ENCODE data around the gene GLT6D1.
"Not testable (repeated sequence)": the region's sequence is repeated elsewhere in the genome, so short reads cannot be mapped to it uniquely, and the experiment has no call there.

Gene GLT6D1

GRCh38 chr9:135674977-135675376 is 35.6 kb upstream of the GLT6D1 start:
- Histone ChIP-seq H3K36me3 (ENCODE audit: control insufficient read depth, insufficient read depth, low read length) (no peaks in the 10 kb centered on the region), H3K27me3 (replicated peaks; ENCODE audit: control insufficient read depth, insufficient read depth, low read length) (no peaks in the 10 kb centered on the region), H3K4me3 (replicated peaks; ENCODE audit: low read depth, low read length) (no peak overlapping the region)
- no peak for TF ChIP-seq CTCF (IDR thresholded peaks at IDR 0.05; ENCODE audit: insufficient read depth, low read length, poor library complexity, severe bottlenecking)
- DNase-seq (ENCODE audit: extremely low read depth, insufficient read length) = no peak

GRCh38 chr9:135673941-135674340 is 34.6 kb upstream of the GLT6D1 start:
- no peak overlapping the region for H3K4me3 ChIP-seq (replicated peaks; ENCODE audit: low read depth, low read length)
- no peak for TF ChIP-seq CTCF (IDR thresholded peaks at IDR 0.05; ENCODE audit: insufficient read depth, low read length, poor library complexity, severe bottlenecking)
- no peaks in the 10 kb centered on the region for H3K27me3 ChIP-seq (replicated peaks; ENCODE audit: control insufficient read depth, insufficient read depth, low read length)
- H3K36me3 ChIP-seq (ENCODE audit: control insufficient read depth, insufficient read depth, low read length) = no peaks in the 10 kb centered on the region
- no peak for DNase-seq (ENCODE audit: extremely low read depth, insufficient read length)

GRCh38 chr9:135672786-135673185 is 33.4 kb upstream of the GLT6D1 start:
- DNase-seq (ENCODE audit: extremely low read depth, insufficient read length); H3K36me3 ChIP-seq (ENCODE audit: control insufficient read depth, insufficient read depth, low read length); H3K4me3 ChIP-seq (replicated peaks; ENCODE audit: low read depth, low read length); H3K27me3 ChIP-seq (replicated peaks; ENCODE audit: control insufficient read depth, insufficient read depth, low read length): not testable (repeated sequence)

GRCh38 chr9:135671591-135672041 is 32.3 kb upstream of the GLT6D1 start:
- no peak for TF ChIP-seq CTCF (IDR thresholded peaks at IDR 0.05; ENCODE audit: insufficient read depth, low read length, poor library complexity, severe bottlenecking)
- Histone ChIP-seq H3K36me3 (ENCODE audit: control insufficient read depth, insufficient read depth, low read length) (no peaks in the 10 kb centered on the region), H3K27me3 (replicated peaks; ENCODE audit: control insufficient read depth, insufficient read depth, low read length) (no peaks in the 10 kb centered on the region), H3K4me3 (replicated peaks; ENCODE audit: low read depth, low read length) (no peak overlapping the region)
- DNase-seq (ENCODE audit: extremely low read depth, insufficient read length) = no peak

- Histone ChIP-seq H3K27me3 (replicated peaks; ENCODE audit: control insufficient read depth, insufficient read depth, low read length) (no peaks in the 10 kb centered on the region), H3K4me3 (replicated peaks; ENCODE audit: low read depth, low read length) (no peak overlapping the region), H3K36me3 (ENCODE audit: control insufficient read depth, insufficient read depth, low read length) (no peaks in the 10 kb centered on the region)
- TF ChIP-seq CTCF (IDR thresholded peaks at IDR 0.05; ENCODE audit: insufficient read depth, low read length, poor library complexity, severe bottlenecking) = no peak
- DNase-seq (ENCODE audit: extremely low read depth, insufficient read length) = no peak
These were observed 31.6 kb upstream of the GLT6D1 start for GRCh38 chr9:135670721-135671590.

- DNase-seq (ENCODE audit: extremely low read depth, insufficient read length) = no peak
- TF ChIP-seq CTCF (IDR thresholded peaks at IDR 0.05; ENCODE audit: insufficient read depth, low read length, poor library complexity, severe bottlenecking) = no peak
- H3K4me3 ChIP-seq (replicated peaks; ENCODE audit: low read depth, low read length) = no peak overlapping the region
- no peaks in the 10 kb centered on the region for H3K27me3 ChIP-seq (replicated peaks; ENCODE audit: control insufficient read depth, insufficient read depth, low read length)
- H3K36me3 ChIP-seq (ENCODE audit: control insufficient read depth, insufficient read depth, low read length) = no peaks in the 10 kb centered on the region
These were observed 30.4 kb upstream of the GLT6D1 start for GRCh38 chr9:135669616-135670285.

- H3K36me3 ChIP-seq (ENCODE audit: control insufficient read depth, insufficient read depth, low read length); DNase-seq (ENCODE audit: extremely low read depth, insufficient read length); H3K27me3 ChIP-seq (replicated peaks; ENCODE audit: control insufficient read depth, insufficient read depth, low read length); H3K4me3 ChIP-seq (replicated peaks; ENCODE audit: low read depth, low read length): not testable (repeated sequence)
These were observed 29.7 kb upstream of the GLT6D1 start for GRCh38 chr9:135669018-135669417.

Data from GM06990 (cell line).